ENCODE results near the gene SCAI.

Gene SCAI

GRCh38 chr9:125099816-125100215, 43.5 kb downstream of the SCAI start:
- TF ChIP-seq, protein P1, sequence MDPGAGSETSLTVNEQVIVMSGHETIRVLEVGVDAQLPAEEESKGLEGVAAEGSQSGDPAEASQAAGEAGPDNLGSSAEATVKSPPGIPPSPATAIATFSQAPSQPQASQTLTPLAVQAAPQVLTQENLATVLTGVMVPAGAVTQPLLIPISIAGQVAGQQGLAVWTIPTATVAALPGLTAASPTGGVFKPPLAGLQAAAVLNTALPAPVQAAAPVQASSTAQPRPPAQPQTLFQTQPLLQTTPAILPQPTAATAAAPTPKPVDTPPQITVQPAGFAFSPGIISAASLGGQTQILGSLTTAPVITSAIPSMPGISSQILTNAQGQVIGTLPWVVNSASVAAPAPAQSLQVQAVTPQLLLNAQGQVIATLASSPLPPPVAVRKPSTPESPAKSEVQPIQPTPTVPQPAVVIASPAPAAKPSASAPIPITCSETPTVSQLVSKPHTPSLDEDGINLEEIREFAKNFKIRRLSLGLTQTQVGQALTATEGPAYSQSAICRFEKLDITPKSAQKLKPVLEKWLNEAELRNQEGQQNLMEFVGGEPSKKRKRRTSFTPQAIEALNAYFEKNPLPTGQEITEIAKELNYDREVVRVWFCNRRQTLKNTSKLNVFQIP (CRISPR knock-in tag; IDR thresholded peaks at IDR 0.05; ENCODE audit: borderline replicate concordance, low read depth) = no peak
- TF ChIP-seq, protein P2, sequence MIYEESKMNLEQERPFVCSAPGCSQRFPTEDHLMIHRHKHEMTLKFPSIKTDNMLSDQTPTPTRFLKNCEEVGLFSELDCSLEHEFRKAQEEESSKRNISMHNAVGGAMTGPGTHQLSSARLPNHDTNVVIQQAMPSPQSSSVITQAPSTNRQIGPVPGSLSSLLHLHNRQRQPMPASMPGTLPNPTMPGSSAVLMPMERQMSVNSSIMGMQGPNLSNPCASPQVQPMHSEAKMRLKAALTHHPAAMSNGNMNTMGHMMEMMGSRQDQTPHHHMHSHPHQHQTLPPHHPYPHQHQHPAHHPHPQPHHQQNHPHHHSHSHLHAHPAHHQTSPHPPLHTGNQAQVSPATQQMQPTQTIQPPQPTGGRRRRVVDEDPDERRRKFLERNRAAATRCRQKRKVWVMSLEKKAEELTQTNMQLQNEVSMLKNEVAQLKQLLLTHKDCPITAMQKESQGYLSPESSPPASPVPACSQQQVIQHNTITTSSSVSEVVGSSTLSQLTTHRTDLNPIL (CRISPR knock-in tag; IDR thresholded peaks at IDR 0.05; ENCODE audit: low read depth) = no peak
- TF ChIP-seq, protein P3, sequence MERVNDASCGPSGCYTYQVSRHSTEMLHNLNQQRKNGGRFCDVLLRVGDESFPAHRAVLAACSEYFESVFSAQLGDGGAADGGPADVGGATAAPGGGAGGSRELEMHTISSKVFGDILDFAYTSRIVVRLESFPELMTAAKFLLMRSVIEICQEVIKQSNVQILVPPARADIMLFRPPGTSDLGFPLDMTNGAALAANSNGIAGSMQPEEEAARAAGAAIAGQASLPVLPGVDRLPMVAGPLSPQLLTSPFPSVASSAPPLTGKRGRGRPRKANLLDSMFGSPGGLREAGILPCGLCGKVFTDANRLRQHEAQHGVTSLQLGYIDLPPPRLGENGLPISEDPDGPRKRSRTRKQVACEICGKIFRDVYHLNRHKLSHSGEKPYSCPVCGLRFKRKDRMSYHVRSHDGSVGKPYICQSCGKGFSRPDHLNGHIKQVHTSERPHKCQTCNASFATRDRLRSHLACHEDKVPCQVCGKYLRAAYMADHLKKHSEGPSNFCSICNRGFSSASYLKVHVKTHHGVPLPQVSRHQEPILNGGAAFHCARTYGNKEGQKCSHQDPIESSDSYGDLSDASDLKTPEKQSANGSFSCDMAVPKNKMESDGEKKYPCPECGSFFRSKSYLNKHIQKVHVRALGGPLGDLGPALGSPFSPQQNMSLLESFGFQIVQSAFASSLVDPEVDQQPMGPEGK (CRISPR knock-in tag; IDR thresholded peaks at IDR 0.05; ENCODE audit: borderline replicate concordance) = no peak
- no peak for TF ChIP-seq GLIS3 (CRISPR knock-in tag; IDR thresholded peaks at IDR 0.05)
- TF ChIP-seq ZNF565 (CRISPR knock-in tag; conservative IDR thresholded peaks at IDR 0.05; ENCODE audit: low read depth) = no peak
- no peak for TF ChIP-seq ZNF8 (CRISPR knock-in tag; IDR thresholded peaks at IDR 0.05)
- no peak for TF ChIP-seq SNAI2 (CRISPR knock-in tag; IDR thresholded peaks at IDR 0.05)
- no peak for TF ChIP-seq ARNTL (CRISPR knock-in tag; IDR thresholded peaks at IDR 0.05; ENCODE audit: borderline replicate concordance, low read depth)
- TF ChIP-seq CSDC2 (CRISPR knock-in tag; IDR thresholded peaks at IDR 0.05) = no peak
- no peak for TF ChIP-seq BACH2 (CRISPR knock-in tag; IDR thresholded peaks at IDR 0.05; ENCODE audit: borderline replicate concordance)
- TF ChIP-seq ZC3H10 (CRISPR knock-in tag; IDR thresholded peaks at IDR 0.05) = no peak
- no peak for TF ChIP-seq OSR1 (CRISPR knock-in tag; IDR thresholded peaks at IDR 0.05)
- ATAC-seq = no peak

DNA sequence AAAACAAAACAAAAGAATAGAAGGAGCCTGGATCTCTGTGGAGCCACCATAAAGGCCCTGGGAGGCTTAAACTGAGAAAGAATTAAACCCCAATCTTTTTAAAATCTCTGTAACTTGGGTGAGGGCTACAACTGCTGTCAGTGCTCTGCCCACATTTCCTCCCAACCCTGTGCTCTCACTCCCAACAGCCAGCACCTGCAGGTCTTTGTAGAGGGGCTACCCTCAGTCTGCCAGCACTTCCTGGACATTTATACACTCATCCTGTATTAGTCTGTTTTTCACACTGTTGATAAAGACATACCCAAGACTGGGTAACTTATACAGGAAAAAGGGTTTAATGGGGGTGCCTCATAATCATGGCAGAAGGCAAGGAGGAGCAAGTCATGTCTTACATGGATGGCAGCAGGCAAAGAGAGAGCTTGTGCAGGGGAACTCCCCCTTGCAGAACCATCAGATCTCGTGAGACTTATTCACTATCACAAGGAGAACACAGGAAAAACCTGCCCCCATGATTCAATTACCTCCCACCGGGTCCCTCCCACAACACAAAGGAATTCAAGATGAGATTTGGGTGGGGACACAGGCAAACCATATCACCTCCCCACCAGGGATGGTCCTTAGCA, 47.4 kb downstream of the SCAI start:
- TF ChIP-seq TOX (CRISPR knock-in tag; IDR thresholded peaks at IDR 0.05; ENCODE audit: borderline replicate concordance) (no peak), CSRNP3 (CRISPR knock-in tag; IDR thresholded peaks at IDR 0.05) (no peak), ZNF8 (CRISPR knock-in tag; IDR thresholded peaks at IDR 0.05) (no peak), ZC3H10 (CRISPR knock-in tag; IDR thresholded peaks at IDR 0.05) (no peak), ZFP3 (CRISPR knock-in tag; IDR thresholded peaks at IDR 0.05) (no peak), TCF4 (CRISPR knock-in tag; IDR thresholded peaks at IDR 0.05; ENCODE audit: borderline replicate concordance) (no peak), ARNTL (CRISPR knock-in tag; IDR thresholded peaks at IDR 0.05; ENCODE audit: borderline replicate concordance, low read depth) (no peak), ISL1 (CRISPR knock-in tag; IDR thresholded peaks at IDR 0.05) (no peak), CSDC2 (CRISPR knock-in tag; IDR thresholded peaks at IDR 0.05) (no peak)
- no peak for ATAC-seq

GRCh38 chr9:125091121-125091520, 52.2 kb downstream of the SCAI start:
- ATAC-seq = no peak
- no peak for TF ChIP-seq BACH2 (CRISPR knock-in tag; IDR thresholded peaks at IDR 0.05; ENCODE audit: borderline replicate concordance)
- no peak for TF ChIP-seq SNAI2 (CRISPR knock-in tag; IDR thresholded peaks at IDR 0.05)
- TF ChIP-seq, protein P4, sequence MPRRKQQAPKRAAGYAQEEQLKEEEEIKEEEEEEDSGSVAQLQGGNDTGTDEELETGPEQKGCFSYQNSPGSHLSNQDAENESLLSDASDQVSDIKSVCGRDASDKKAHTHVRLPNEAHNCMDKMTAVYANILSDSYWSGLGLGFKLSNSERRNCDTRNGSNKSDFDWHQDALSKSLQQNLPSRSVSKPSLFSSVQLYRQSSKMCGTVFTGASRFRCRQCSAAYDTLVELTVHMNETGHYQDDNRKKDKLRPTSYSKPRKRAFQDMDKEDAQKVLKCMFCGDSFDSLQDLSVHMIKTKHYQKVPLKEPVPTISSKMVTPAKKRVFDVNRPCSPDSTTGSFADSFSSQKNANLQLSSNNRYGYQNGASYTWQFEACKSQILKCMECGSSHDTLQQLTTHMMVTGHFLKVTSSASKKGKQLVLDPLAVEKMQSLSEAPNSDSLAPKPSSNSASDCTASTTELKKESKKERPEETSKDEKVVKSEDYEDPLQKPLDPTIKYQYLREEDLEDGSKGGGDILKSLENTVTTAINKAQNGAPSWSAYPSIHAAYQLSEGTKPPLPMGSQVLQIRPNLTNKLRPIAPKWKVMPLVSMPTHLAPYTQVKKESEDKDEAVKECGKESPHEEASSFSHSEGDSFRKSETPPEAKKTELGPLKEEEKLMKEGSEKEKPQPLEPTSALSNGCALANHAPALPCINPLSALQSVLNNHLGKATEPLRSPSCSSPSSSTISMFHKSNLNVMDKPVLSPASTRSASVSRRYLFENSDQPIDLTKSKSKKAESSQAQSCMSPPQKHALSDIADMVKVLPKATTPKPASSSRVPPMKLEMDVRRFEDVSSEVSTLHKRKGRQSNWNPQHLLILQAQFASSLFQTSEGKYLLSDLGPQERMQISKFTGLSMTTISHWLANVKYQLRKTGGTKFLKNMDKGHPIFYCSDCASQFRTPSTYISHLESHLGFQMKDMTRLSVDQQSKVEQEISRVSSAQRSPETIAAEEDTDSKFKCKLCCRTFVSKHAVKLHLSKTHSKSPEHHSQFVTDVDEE (CRISPR knock-in tag; IDR thresholded peaks at IDR 0.05) = no peak
- no peak for TF ChIP-seq ARNTL (CRISPR knock-in tag; IDR thresholded peaks at IDR 0.05; ENCODE audit: borderline replicate concordance, low read depth)

DNA sequence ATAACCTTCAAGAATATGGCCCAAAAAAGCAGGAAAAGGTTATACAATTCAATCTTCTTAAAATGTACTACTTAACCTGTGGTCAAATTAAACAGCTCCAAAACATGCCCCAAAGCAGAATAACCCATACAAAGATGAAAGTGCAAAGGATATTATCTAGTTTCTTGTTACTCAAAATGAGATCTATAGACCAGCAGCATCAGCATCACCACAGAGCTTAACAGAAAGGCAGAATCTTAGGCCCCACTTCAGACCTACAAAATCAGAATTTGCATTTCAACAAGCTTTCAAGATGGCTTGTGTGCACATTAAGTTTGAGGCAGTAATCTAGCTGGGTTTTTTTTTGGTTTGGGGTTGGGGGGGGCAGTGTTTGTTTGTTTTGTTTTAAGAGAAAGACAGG, 54.0 kb downstream of the SCAI start:
- ATAC-seq = no peak
- no peak for TF ChIP-seq ESRRG (CRISPR knock-in tag; IDR thresholded peaks at IDR 0.05)
- TF ChIP-seq GLIS3 (CRISPR knock-in tag; IDR thresholded peaks at IDR 0.05) = no peak
- no peak for TF ChIP-seq ZC3H10 (CRISPR knock-in tag; IDR thresholded peaks at IDR 0.05)
- TF ChIP-seq, protein P4 (CRISPR knock-in tag; IDR thresholded peaks at IDR 0.05) = no peak
- no peak for TF ChIP-seq ZNF8 (CRISPR knock-in tag; IDR thresholded peaks at IDR 0.05)
- TF ChIP-seq SNAI2 (CRISPR knock-in tag; IDR thresholded peaks at IDR 0.05) = no peak
- TF ChIP-seq, protein P3 (CRISPR knock-in tag; IDR thresholded peaks at IDR 0.05; ENCODE audit: borderline replicate concordance) = no peak

Measured in SK-N-SH treated with all-trans-retinoic acid at 6 μM for 48 hours (cell line).